Lower lobe of right lung (tissue), 2 donors: ENCODE results near the gene OR2S2. TPM values are rescaled to one million over a fixed set of nuclear protein-coding genes. Genes with fewer than 3 reads are reported as not detected.
"Not testable (repeated sequence)": the region's sequence is repeated elsewhere in the genome, so short reads cannot be mapped to it uniquely, and the experiment has no call there.

ENCODE experiments used
- ATAC-seq, 2 donors: fragments of 200-7000 bp; cut with Tn5 transposase; one replicate each; pipeline ENCODE4 v1.9.1; 2020 to 2022; ENCODE audit warnings: mild to moderate bottlenecking in 2 of 2, moderate library complexity in 2 of 2
- DNase-seq: peaks from one replicate; pipeline ENCODE4 v3.0.0-alpha.2; 2020
- H3K27ac ChIP-seq: fragments of 200-600 bp; one replicate; pipeline ENCODE4 v1.8.0; 2022
- H3K27me3 ChIP-seq: fragments of 200-600 bp; one replicate; pipeline ENCODE4 v1.8.0; 2022; ENCODE audit warnings: low read depth
- H3K36me3 ChIP-seq: fragments of 200-600 bp; one replicate; pipeline ENCODE4 v1.8.0; 2022; ENCODE audit warnings: mild to moderate bottlenecking
- H3K4me1 ChIP-seq: fragments of 200-600 bp; one replicate; pipeline ENCODE4 v1.8.0; 2022
- H3K4me3 ChIP-seq: fragments of 200-600 bp; one replicate; pipeline ENCODE4 v1.8.0; 2022; ENCODE audit warnings: mild to moderate bottlenecking
- H3K9me3 ChIP-seq: fragments of 200-600 bp; one replicate; pipeline ENCODE4 v1.8.0; 2022
- CTCF ChIP-seq: fragments of 200-600 bp; IDR thresholded peaks from one replicate; pipeline ENCODE4 v1.8.0; 2022; ENCODE audit warnings: antibody characterized with exemption, mild to moderate bottlenecking
- intact Hi-C: fragments of 100-400 bp; cut with DNase I; formaldehyde crosslinking; loops from one replicate; pipeline ENCODE4 v1.11.0; 2022
- total RNA-seq: library from RNA; stranded (reverse); fragmentation: NEBNext Ultra II Directional; extraction: Animal tissue kit (Norgen Biotek cat#: 25700); gene quantifications from one replicate; pipeline ENCODE4 v1.2.1, GENCODE V29; 2021
- donor health status: DM: no; HTN: yes; CAD: no; lungs with severe emphysema.

Gene OR2S2
- total RNA-seq, 1 donor from 2014 or later: not detected

DNA sequence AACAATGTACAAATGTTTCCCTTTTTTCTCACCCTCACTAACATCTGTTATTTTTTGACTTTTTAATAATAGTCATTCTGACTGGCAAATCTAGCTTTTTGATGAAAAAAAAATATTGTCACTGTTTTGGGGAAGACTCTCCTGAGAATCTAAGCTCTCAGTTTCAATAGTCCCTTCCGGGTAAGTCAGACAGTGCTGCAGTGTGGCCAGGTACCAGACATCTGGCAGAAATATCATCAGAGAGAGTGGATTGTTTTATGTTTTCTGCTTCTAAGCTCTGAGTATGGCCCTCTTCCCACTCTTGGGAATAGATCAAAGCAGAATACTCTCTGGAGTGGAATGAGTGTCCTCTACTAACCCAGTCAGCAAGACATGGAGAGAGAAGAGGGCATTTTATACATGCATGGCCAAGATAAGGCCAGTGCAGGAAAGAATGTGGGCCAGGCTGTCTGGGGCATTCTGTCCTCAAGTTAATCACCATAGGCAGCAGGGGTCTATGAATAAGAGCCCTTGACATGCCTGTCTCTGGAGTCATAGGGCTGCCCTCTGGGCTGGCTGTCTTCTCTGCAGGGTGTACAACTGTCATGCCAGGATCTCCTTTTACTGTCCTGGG lies 38.5 kb upstream of the OR2S2 start:
- ATAC-seq: peak; percentile 94 to 95
- Histone ChIP-seq H3K4me3 (no peak overlapping the region), H3K27ac (peak overlapping the region; percentile 42), H3K36me3 (no peaks in the 10 kb centered on the region), H3K4me1 (peaks cover 8% of the 10 kb centered on the region), H3K27me3 (no peaks in the 10 kb centered on the region), H3K9me3 (no peaks in the 10 kb centered on the region)
- TF ChIP-seq CTCF: no peak
- DNase-seq: no peak
- intact Hi-C loops: no loop called here

- Histone ChIP-seq H3K27me3 (no peaks in the 10 kb centered on the region), H3K4me3 (no peak overlapping the region), H3K27ac (no peak overlapping the region), H3K9me3 (no peaks in the 10 kb centered on the region), H3K4me1 (peaks cover 8% of the 10 kb centered on the region), H3K36me3 (no peaks in the 10 kb centered on the region)
- DNase-seq: no peak
- TF ChIP-seq CTCF: no peak
- intact Hi-C loops: no loop called here
- ATAC-seq: no peak
These were observed 37.0 kb upstream of the OR2S2 start for GRCh38 chr9:35994959-35995358.

DNA sequence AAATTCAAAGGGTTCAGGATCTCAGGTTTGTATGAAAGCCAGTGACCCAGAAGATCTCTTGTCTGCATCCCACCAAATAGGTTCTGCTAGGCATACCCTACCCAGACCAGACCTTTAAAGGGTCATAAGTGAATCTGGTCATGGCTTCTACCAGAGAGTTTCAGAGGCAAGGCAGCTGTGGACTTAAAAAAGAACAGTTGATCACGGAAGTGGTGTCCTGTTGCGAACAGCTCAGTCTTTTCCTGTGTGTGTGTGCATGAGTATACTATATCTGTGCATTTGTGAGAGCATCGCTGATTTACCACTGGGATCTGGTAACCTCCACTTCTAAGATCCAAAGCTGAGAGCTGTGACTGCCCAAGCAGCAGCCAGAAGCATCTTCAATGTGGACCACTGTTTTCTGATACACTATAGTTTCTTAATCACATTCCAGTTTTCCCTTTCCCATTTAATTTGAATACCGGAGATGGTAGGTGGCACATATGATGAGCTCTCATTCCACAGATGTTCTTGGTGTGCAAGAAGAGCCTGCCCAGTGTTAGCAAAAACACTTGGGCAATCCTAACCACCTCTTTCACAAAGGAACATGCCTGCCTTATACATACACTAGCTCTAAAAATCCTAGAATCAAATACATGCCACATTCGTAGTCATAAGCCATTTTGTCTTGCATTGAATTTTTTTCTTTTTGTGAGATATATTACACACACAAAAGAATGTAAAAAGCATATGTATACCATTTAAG lies 36.2 kb upstream of the OR2S2 start:
- Histone ChIP-seq H3K36me3 (no peaks in the 10 kb centered on the region), H3K27ac (no peak overlapping the region), H3K4me1 (peaks cover 8% of the 10 kb centered on the region), H3K4me3 (no peak overlapping the region), H3K9me3 (no peaks in the 10 kb centered on the region), H3K27me3 (no peaks in the 10 kb centered on the region)
- intact Hi-C loops: no loop called here
- DNase-seq: no peak
- TF ChIP-seq CTCF: no peak
- no peak for ATAC-seq

- H3K36me3 ChIP-seq, H3K27ac ChIP-seq, H3K9me3 ChIP-seq, H3K27me3 ChIP-seq, intact Hi-C loops, DNase-seq, H3K4me3 ChIP-seq, ATAC-seq, H3K4me1 ChIP-seq: not testable (repeated sequence)
These were observed 35.2 kb upstream of the OR2S2 start for GRCh38 chr9:35993136-35993535.

GRCh38 chr9:35990155-35990554 lies 32.2 kb upstream of the OR2S2 start:
- no peaks in the 10 kb centered on the region for H3K9me3 ChIP-seq
- H3K36me3 ChIP-seq: no peaks in the 10 kb centered on the region
- TF ChIP-seq CTCF: no peak
- H3K4me3 ChIP-seq: no peak overlapping the region
- no peak overlapping the region for H3K27ac ChIP-seq
- intact Hi-C loops: no loop called here
- ATAC-seq: no peak
- H3K4me1 ChIP-seq: no peaks in the 10 kb centered on the region
- DNase-seq: no peak
- no peaks in the 10 kb centered on the region for H3K27me3 ChIP-seq

GRCh38 chr9:35984021-35984420 lies 26.1 kb upstream of the OR2S2 start:
- Histone ChIP-seq H3K36me3 (no peaks in the 10 kb centered on the region), H3K9me3 (no peaks in the 10 kb centered on the region), H3K27ac (no peak overlapping the region), H3K4me1 (no peaks in the 10 kb centered on the region), H3K4me3 (no peak overlapping the region), H3K27me3 (peaks cover 6% of the 10 kb centered on the region)
- intact Hi-C loops: no loop called here
- no peak for DNase-seq
- TF ChIP-seq CTCF: no peak
- ATAC-seq: no peak
